ENCODE results near the gene UBE2J2.

GRCh38 chr1:1239614-1240347, 33.9 kb downstream of the UBE2J2 start:
- TF ChIP-seq CTCF (IDR thresholded peaks at IDR 0.05; ENCODE audit: low read depth, low read length, poor library complexity, severe bottlenecking) (no peak), EZH2phosphoT487 (IDR thresholded peaks at IDR 0.05; ENCODE audit: borderline replicate concordance, low read length) (no peak)
